Measurements from ENCODE around the gene SLMAP.
"Not testable (repeated sequence)": the region's sequence is repeated elsewhere in the genome, so short reads cannot be mapped to it uniquely, and the experiment has no call there.

SLMAP gene

GRCh38 chr3:57876632-57877031 lies 120.5 kb downstream of the SLMAP start:
- no peak for TF ChIP-seq CTCF (conservative IDR thresholded peaks at IDR 0.05; ENCODE audit: control insufficient read depth, insufficient read depth, low read depth, low read length)
- no peak for DNase-seq (ENCODE audit: low read depth)
- no peak overlapping the region for H3K4me3 ChIP-seq (ENCODE audit: control insufficient read depth, low read depth, low read length)

GRCh38 chr3:57877116-57877515 lies 121.0 kb downstream of the SLMAP start:
- H3K4me3 ChIP-seq (ENCODE audit: control insufficient read depth, low read depth, low read length), result no peak overlapping the region
- DNase-seq (ENCODE audit: low read depth), result no peak
- no peak for TF ChIP-seq CTCF (conservative IDR thresholded peaks at IDR 0.05; ENCODE audit: control insufficient read depth, insufficient read depth, low read depth, low read length)

GRCh38 chr3:57884436-57884835 lies 128.3 kb downstream of the SLMAP start:
- not testable (repeated sequence) for DNase-seq (ENCODE audit: low read depth); H3K4me3 ChIP-seq (ENCODE audit: control insufficient read depth, low read depth, low read length)

GRCh38 chr3:57889807-57890206 lies 133.7 kb downstream of the SLMAP start:
- no peak overlapping the region for H3K4me3 ChIP-seq (ENCODE audit: control insufficient read depth, low read depth, low read length)
- DNase-seq (ENCODE audit: low read depth), result peak; percentile 15
- TF ChIP-seq CTCF (conservative IDR thresholded peaks at IDR 0.05; ENCODE audit: control insufficient read depth, insufficient read depth, low read depth, low read length), result no peak

GRCh38 chr3:57890874-57891273 lies 134.8 kb downstream of the SLMAP start:
- TF ChIP-seq CTCF (conservative IDR thresholded peaks at IDR 0.05; ENCODE audit: control insufficient read depth, insufficient read depth, low read depth, low read length), result no peak
- DNase-seq (ENCODE audit: low read depth), result no peak
- H3K4me3 ChIP-seq (ENCODE audit: control insufficient read depth, low read depth, low read length), result no peak overlapping the region

- no peak for TF ChIP-seq CTCF (conservative IDR thresholded peaks at IDR 0.05; ENCODE audit: control insufficient read depth, insufficient read depth, low read depth, low read length)
- peak; percentile 40 for DNase-seq (ENCODE audit: low read depth)
- H3K4me3 ChIP-seq (ENCODE audit: control insufficient read depth, low read depth, low read length), result no peak overlapping the region
Measured at GRCh38 chr3:57892423-57892822, 136.3 kb downstream of the SLMAP start.

GRCh38 chr3:57893156-57893555 lies 137.0 kb downstream of the SLMAP start:
- TF ChIP-seq CTCF (conservative IDR thresholded peaks at IDR 0.05; ENCODE audit: control insufficient read depth, insufficient read depth, low read depth, low read length), result no peak
- no peak for DNase-seq (ENCODE audit: low read depth)
- H3K4me3 ChIP-seq (ENCODE audit: control insufficient read depth, low read depth, low read length), result no peak overlapping the region

Data from fibroblast of mammary gland (primary cell).